PC-9 (cell line): ENCODE results near the gene PPCDC. TPM values are rescaled to one million over a fixed set of nuclear protein-coding genes. Genes with fewer than 3 reads are reported as not detected.

Experiments used
- BruUV-seq: library from RNA; stranded (reverse); fragments of 400-500 nt; replicated peaks from 2 replicates; lab custom pipeline; 2021; lab: Mats Ljungman, UMichigan
- CTCF ChIA-PET: fragments of 300-600 bp; sonication (Branson Sonifier 250); formaldehyde crosslinking; loops from one replicate; lab custom pipeline; 2022; ENCODE audit warnings: antibody characterized with exemption; lab: Charles Lee
- POLR2A ChIA-PET: fragments of 300-600 bp; sonication (Branson Sonifier 250); formaldehyde crosslinking; loops from one replicate; lab custom pipeline; 2022; ENCODE audit warnings: antibody characterized with exemption; ENCODE audit not compliant: unreplicated experiment; lab: Charles Lee
- DNase-seq, 2 experiments: peaks; one replicate each; pipeline versions ENCODE4 v3.0.0 to v3.0.0-alpha.2; 2015 to 2022; ENCODE audit warnings: mixed read lengths in 1 of 2
- H2AFZ ChIP-seq: fragments of 200-600 bp; sonication (generic); 2 replicates; pipeline ENCODE4 v1.8.1; 2017; ENCODE audit warnings: antibody characterized with exemption
- H3F3A ChIP-seq: fragments of 200-600 bp; sonication (generic); 2 replicates; pipeline ENCODE4 v1.8.1; 2017; ENCODE audit warnings: antibody characterized with exemption, mild to moderate bottlenecking, low read depth; ENCODE audit not compliant: insufficient read depth
- H3K27ac ChIP-seq: fragments of 200-600 bp; sonication (generic); 2 replicates; pipeline ENCODE4 v1.6.1; 2016; ENCODE audit warnings: mixed run types
- H3K27me3 ChIP-seq: fragments of 200-600 bp; sonication (generic); 2 replicates; pipeline ENCODE4 v1.6.1; 2016; ENCODE audit warnings: low read depth, mixed run types; ENCODE audit not compliant: insufficient read depth
- H3K36me3 ChIP-seq: fragments of 200-600 bp; sonication (generic); 2 replicates; pipeline ENCODE4 v1.6.1; 2016; ENCODE audit warnings: low read depth, mixed run types
- H3K4me1 ChIP-seq: fragments of 200-600 bp; sonication (generic); replicated peaks from 2 replicates; pipeline ENCODE4 v1.6.1; 2016; ENCODE audit warnings: mixed run types; ENCODE audit not compliant: insufficient read depth
- H3K4me2 ChIP-seq: fragments of 200-600 bp; sonication (generic); 2 replicates; pipeline ENCODE4 v1.6.1; 2017; ENCODE audit warnings: mixed run types
- H3K4me3 ChIP-seq: fragments of 200-600 bp; sonication (generic); 2 replicates; pipeline ENCODE4 v1.6.1; 2016; ENCODE audit warnings: mixed run types
- H3K79me2 ChIP-seq: fragments of 200-600 bp; sonication (generic); 2 replicates; pipeline ENCODE4 v1.6.1; 2017; ENCODE audit warnings: low read depth, mixed run types
- H3K9me2 ChIP-seq: fragments of 200-600 bp; sonication (generic); 2 replicates; pipeline ENCODE4 v1.8.1; 2017; ENCODE audit warnings: mild to moderate bottlenecking; ENCODE audit not compliant: insufficient read depth
- H3K9me3 ChIP-seq: fragments of 200-600 bp; sonication (generic); 2 replicates; pipeline ENCODE4 v1.8.1; 2016; ENCODE audit warnings: low read depth; ENCODE audit not compliant: insufficient read depth
- H4K20me1 ChIP-seq: fragments of 200-600 bp; sonication (generic); 2 replicates; pipeline ENCODE4 v1.8.1; 2017; ENCODE audit not compliant: insufficient read depth
- EZH2 ChIP-seq: fragments of 200-600 bp; sonication (generic); IDR thresholded peaks from 2 replicates; pipeline ENCODE4 v1.8.0; 2017; ENCODE audit warnings: antibody characterized with exemption, low read depth
- intact Hi-C: fragments of 100-400 bp; cut with micrococcal nuclease; formaldehyde crosslinking; loops from one replicate; pipeline ENCODE4 v1.10.0; 2022; ENCODE audit not compliant: unreplicated experiment
- total RNA-seq: library from RNA; stranded (reverse); gene quantifications from 2 replicates; pipeline ENCODE4 v1.2.3, GENCODE V29; 2021
- TF ChIP-seq, protein P1 (sequence below): fragments of 200-600 bp; sonication (generic); conservative IDR thresholded peaks from 2 replicates; pipeline ENCODE4 v1.6.1; 2017; ENCODE audit warnings: mixed run types, antibody characterized with exemption, mild to moderate bottlenecking, moderate library complexity

PPCDC gene
- total RNA-seq, 1 experiment from 2014 or later: 24.4 TPM

DNA sequence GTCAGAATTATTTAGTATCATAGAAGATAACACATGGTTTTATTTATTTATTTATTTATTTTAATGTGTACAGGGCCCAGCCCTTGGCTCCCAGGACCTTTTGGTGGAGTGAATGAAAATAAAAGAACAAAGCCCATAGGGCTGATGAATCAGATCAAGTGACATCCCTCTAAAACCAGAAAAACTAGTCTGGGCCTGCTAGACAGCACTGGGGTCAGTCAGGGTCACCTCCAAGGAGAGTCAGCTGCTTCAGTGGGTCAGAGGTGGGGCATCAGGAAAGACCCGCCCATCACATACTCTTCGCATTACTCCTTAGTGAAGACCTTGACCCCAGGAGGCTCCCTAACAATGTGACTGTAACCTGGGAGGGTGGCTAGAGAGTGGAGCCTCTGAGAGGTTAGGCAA, 12.8 kb downstream of the PPCDC start:
- CTCF ChIA-PET: interaction anchor here (0.5 to 1.1 kb wide), 3 partner anchors 63 to 164 kb away, joined by 3 to 5 read pairs (median 3); no protein-coding TSS in a partner anchor
- peak; percentile 89 to 96 for DNase-seq
- no peaks in the 10 kb centered on the region for H3K27me3 ChIP-seq
- intact Hi-C loops: no loop called here
- no peak overlapping the region for H2AFZ ChIP-seq
- no peaks in the 10 kb centered on the region for H3K9me2 ChIP-seq
- H3K4me3 ChIP-seq: no peak overlapping the region
- BruUV-seq: no TSS peak
- H3K4me2 ChIP-seq: peak overlapping the region; percentile 45
- peaks cover 71% of the 10 kb centered on the region for H3K4me1 ChIP-seq
- H4K20me1 ChIP-seq: no peaks in the 10 kb centered on the region
- H3F3A ChIP-seq: peaks cover 33% of the 10 kb centered on the region
- POLR2A ChIA-PET: interaction anchor here (0.6 to 0.8 kb wide), 3 partner anchors 69 to 611 kb away, joined by 3 to 5 read pairs (median 3); partner anchors contain the start of gene SNX33
- peaks cover 42% of the 10 kb centered on the region for H3K79me2 ChIP-seq
- no peaks in the 10 kb centered on the region for H3K9me3 ChIP-seq
- peak overlapping the region; percentile 93 for H3K27ac ChIP-seq
- H3K36me3 ChIP-seq: no peaks in the 10 kb centered on the region
- TF ChIP-seq, protein P1, sequence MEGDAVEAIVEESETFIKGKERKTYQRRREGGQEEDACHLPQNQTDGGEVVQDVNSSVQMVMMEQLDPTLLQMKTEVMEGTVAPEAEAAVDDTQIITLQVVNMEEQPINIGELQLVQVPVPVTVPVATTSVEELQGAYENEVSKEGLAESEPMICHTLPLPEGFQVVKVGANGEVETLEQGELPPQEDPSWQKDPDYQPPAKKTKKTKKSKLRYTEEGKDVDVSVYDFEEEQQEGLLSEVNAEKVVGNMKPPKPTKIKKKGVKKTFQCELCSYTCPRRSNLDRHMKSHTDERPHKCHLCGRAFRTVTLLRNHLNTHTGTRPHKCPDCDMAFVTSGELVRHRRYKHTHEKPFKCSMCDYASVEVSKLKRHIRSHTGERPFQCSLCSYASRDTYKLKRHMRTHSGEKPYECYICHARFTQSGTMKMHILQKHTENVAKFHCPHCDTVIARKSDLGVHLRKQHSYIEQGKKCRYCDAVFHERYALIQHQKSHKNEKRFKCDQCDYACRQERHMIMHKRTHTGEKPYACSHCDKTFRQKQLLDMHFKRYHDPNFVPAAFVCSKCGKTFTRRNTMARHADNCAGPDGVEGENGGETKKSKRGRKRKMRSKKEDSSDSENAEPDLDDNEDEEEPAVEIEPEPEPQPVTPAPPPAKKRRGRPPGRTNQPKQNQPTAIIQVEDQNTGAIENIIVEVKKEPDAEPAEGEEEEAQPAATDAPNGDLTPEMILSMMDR: no peak
- TF ChIP-seq EZH2: no peak

DNA sequence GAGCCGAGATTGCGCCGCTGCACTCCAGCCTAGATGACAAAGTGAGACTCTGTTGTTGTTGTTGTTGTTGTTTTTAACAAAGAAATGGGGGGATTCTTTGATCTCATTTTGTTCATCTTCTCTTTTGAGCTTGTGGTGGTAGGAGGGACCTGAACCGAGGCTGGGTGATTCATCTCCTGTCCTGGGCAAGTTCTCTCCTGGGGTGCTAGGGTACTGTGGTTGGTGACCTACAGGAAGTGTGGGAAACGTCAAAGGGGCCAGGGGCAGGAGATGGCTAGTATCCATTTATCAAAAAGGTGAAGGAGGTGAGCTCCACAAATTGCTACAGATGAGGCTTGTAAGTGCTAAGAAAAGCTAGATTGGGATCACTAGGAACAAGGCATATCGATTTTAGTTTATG, 14.3 kb downstream of the PPCDC start:
- H3K4me3 ChIP-seq: no peak overlapping the region
- ChIA-PET POLR2A (interaction anchor here (0.6 to 0.7 kb wide), 2 partner anchors 148 to 163 kb away, joined by 3 to 7 read pairs; no protein-coding TSS in a partner anchor), CTCF (interaction anchor here (0.6 kb wide), 1 partner anchor 20 kb away, joined by 7 read pairs; no protein-coding TSS in a partner anchor)
- peak in 1 of 2 experiments; percentile 39 for DNase-seq
- H3K9me2 ChIP-seq: no peaks in the 10 kb centered on the region
- H2AFZ ChIP-seq: no peak overlapping the region
- TF ChIP-seq EZH2: no peak
- TF ChIP-seq, protein P1: no peak
- no peaks in the 10 kb centered on the region for H3K36me3 ChIP-seq
- H3K4me1 ChIP-seq: peaks cover 72% of the 10 kb centered on the region
- H3K27ac ChIP-seq: peak overlapping the region; percentile 93
- H3K27me3 ChIP-seq: no peaks in the 10 kb centered on the region
- peaks cover 40% of the 10 kb centered on the region for H3F3A ChIP-seq
- H3K4me2 ChIP-seq: peak overlapping the region; percentile 43
- peaks cover 45% of the 10 kb centered on the region for H3K79me2 ChIP-seq
- BruUV-seq: no TSS peak
- intact Hi-C loops: no loop called here
- H4K20me1 ChIP-seq: no peaks in the 10 kb centered on the region
- H3K9me3 ChIP-seq: no peaks in the 10 kb centered on the region

DNA sequence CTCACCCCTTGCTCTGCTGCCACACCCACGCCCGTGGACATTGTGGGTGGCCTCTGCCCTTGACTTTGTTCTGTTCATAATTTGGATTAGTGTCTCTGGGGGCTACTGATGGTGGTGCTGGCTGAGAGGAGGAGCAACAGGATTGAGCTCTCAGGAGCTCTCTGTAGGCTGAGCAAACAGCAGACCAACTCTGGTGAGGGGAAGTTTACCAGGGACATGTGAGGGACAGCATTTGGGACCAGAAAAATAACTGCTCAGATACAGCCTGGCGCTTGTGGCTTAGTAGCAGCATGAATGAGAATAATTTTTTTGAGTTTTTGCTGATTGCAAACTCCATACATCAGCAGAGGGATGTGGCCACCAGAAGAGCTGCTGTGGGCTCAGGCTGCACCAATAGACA, 14.8 kb downstream of the PPCDC start:
- Histone ChIP-seq H3F3A (peaks cover 42% of the 10 kb centered on the region), H3K27me3 (no peaks in the 10 kb centered on the region), H3K27ac (peak overlapping the region; percentile 93), H3K4me3 (no peak overlapping the region), H3K4me1 (peaks cover 77% of the 10 kb centered on the region), H3K36me3 (no peaks in the 10 kb centered on the region), H4K20me1 (no peaks in the 10 kb centered on the region), H3K9me2 (no peaks in the 10 kb centered on the region), H3K79me2 (peaks cover 43% of the 10 kb centered on the region), H3K9me3 (no peaks in the 10 kb centered on the region), H2AFZ (no peak overlapping the region), H3K4me2 (peak overlapping the region; percentile 43)
- TF ChIP-seq, protein P1: no peak
- TF ChIP-seq EZH2: no peak
- intact Hi-C loops: no loop called here
- POLR2A ChIA-PET: no interaction called here
- DNase-seq: no peak
- CTCF ChIA-PET: interaction anchor here (0.6 kb wide), 1 partner anchor 20 kb away, joined by 7 read pairs; no protein-coding TSS in a partner anchor
- no TSS peak for BruUV-seq
